ENCODE data around the gene SPIRE2. TPM values are rescaled to one million over a fixed set of nuclear protein-coding genes. Genes with fewer than 3 reads are reported as not detected.
"Not testable (repeated sequence)": the region's sequence is repeated elsewhere in the genome, so short reads cannot be mapped to it uniquely, and the experiment has no call there.

Gene SPIRE2
- total RNA-seq: under 1 TPM; 0.21 to 0.49 (median 0.23) TPM

- Mint-ChIP-seq H3K4me1 (ENCODE audit: low read depth) (peaks cover 6% of the 10 kb centered on the region), H3K27me3 (ENCODE audit: low read depth) (peaks cover 33% of the 10 kb centered on the region), H3K36me3 (ENCODE audit: insufficient read depth) (no peaks in the 10 kb centered on the region)
Measured at GRCh38 chr16:89828199-89828869, at the start of gene SPIRE2. TSS of gene SPIRE2 (plus strand) at chr16:89828475. CDS start at chr16:89828551, 76 bp downstream.

GRCh38 chr16:89779231-89779908 lies 48.9 kb upstream of the SPIRE2 start:
- H3K4me1 Mint-ChIP-seq (ENCODE audit: low read depth): peaks cover 7% of the 10 kb centered on the region
- no peaks in the 10 kb centered on the region for H3K27me3 Mint-ChIP-seq (ENCODE audit: low read depth)
- peaks cover 9% of the 10 kb centered on the region for H3K36me3 Mint-ChIP-seq (ENCODE audit: insufficient read depth)
- DNase-seq (no peak), ATAC-seq (no peak)
- no peak overlapping the region for H3K4me3 Mint-ChIP-seq
- no peaks in the 10 kb centered on the region for H3K9me3 Mint-ChIP-seq

More at GRCh38 chr16:89828199-89828869, at the start of gene SPIRE2:
- peak within 1 kb of the TSS; percentile 68 for H3K4me3 Mint-ChIP-seq
- DNase-seq (peak; percentile 52), ATAC-seq (peak; percentile 94 to 96)
- H3K9me3 Mint-ChIP-seq: no peaks in the 10 kb centered on the region

- H3K4me3 Mint-ChIP-seq: no peak overlapping the region
Measured at GRCh38 chr16:89779909-89780305, 48.4 kb upstream of the SPIRE2 start.

GRCh38 chr16:89782489-89782888 lies 45.8 kb upstream of the SPIRE2 start:
- ATAC-seq: no peak
- H3K4me1 Mint-ChIP-seq (ENCODE audit: low read depth): peaks cover 32% of the 10 kb centered on the region
- H3K27me3 Mint-ChIP-seq (ENCODE audit: low read depth): no peaks in the 10 kb centered on the region
- H3K4me3 Mint-ChIP-seq: no peak overlapping the region
- DNase-seq: no peak
- no peaks in the 10 kb centered on the region for H3K9me3 Mint-ChIP-seq
- H3K36me3 Mint-ChIP-seq (ENCODE audit: insufficient read depth): peaks cover 11% of the 10 kb centered on the region

More at GRCh38 chr16:89779909-89780305, 48.4 kb upstream of the SPIRE2 start:
- no peaks in the 10 kb centered on the region for H3K9me3 Mint-ChIP-seq
- peaks cover 11% of the 10 kb centered on the region for H3K36me3 Mint-ChIP-seq (ENCODE audit: insufficient read depth)
- no peaks in the 10 kb centered on the region for H3K27me3 Mint-ChIP-seq (ENCODE audit: low read depth)
- ATAC-seq (no peak), DNase-seq (no peak)
- H3K4me1 Mint-ChIP-seq (ENCODE audit: low read depth): peaks cover 12% of the 10 kb centered on the region

- not testable (repeated sequence) for H3K4me3 Mint-ChIP-seq
Measured at GRCh38 chr16:89783952-89784351, 44.3 kb upstream of the SPIRE2 start.

GRCh38 chr16:89784406-89784805 lies 43.9 kb upstream of the SPIRE2 start:
- Mint-ChIP-seq H3K9me3 (no peaks in the 10 kb centered on the region), H3K27me3 (ENCODE audit: low read depth) (no peaks in the 10 kb centered on the region), H3K36me3 (ENCODE audit: insufficient read depth) (peaks cover 11% of the 10 kb centered on the region), H3K4me3 (no peak overlapping the region), H3K4me1 (ENCODE audit: low read depth) (peaks cover 32% of the 10 kb centered on the region)
- peak; percentile 27 to 58 for ATAC-seq
- no peak for DNase-seq

More at GRCh38 chr16:89783952-89784351, 44.3 kb upstream of the SPIRE2 start:
- ATAC-seq; H3K27me3 Mint-ChIP-seq (ENCODE audit: low read depth); H3K9me3 Mint-ChIP-seq; DNase-seq: not testable (repeated sequence)
- Mint-ChIP-seq H3K36me3 (ENCODE audit: insufficient read depth) (peaks cover 11% of the 10 kb centered on the region), H3K4me1 (ENCODE audit: low read depth) (peaks cover 32% of the 10 kb centered on the region)

- Mint-ChIP-seq H3K27me3 (ENCODE audit: low read depth) (no peaks in the 10 kb centered on the region), H3K9me3 (no peaks in the 10 kb centered on the region), H3K36me3 (ENCODE audit: insufficient read depth) (peaks cover 14% of the 10 kb centered on the region), H3K4me3 (no peak overlapping the region), H3K4me1 (ENCODE audit: low read depth) (peaks cover 32% of the 10 kb centered on the region)
- no peak for DNase-seq
- ATAC-seq: peak; percentile 30 to 43
Measured at GRCh38 chr16:89785523-89786155, 42.6 kb upstream of the SPIRE2 start.

GRCh38 chr16:89786474-89787364 lies 41.6 kb upstream of the SPIRE2 start:
- H3K4me1 Mint-ChIP-seq (ENCODE audit: low read depth): peaks cover 32% of the 10 kb centered on the region
- no peak for ATAC-seq

GRCh38 chr16:89787365-89787805 lies 40.9 kb upstream of the SPIRE2 start:
- peaks cover 19% of the 10 kb centered on the region for H3K36me3 Mint-ChIP-seq (ENCODE audit: insufficient read depth)

More at GRCh38 chr16:89786474-89787364, 41.6 kb upstream of the SPIRE2 start:
- H3K4me3 Mint-ChIP-seq: no peak overlapping the region
- no peaks in the 10 kb centered on the region for H3K9me3 Mint-ChIP-seq
- no peaks in the 10 kb centered on the region for H3K27me3 Mint-ChIP-seq (ENCODE audit: low read depth)
- DNase-seq: no peak
- H3K36me3 Mint-ChIP-seq (ENCODE audit: insufficient read depth): peaks cover 14% of the 10 kb centered on the region

GRCh38 chr16:89791278-89791995 lies 36.8 kb upstream of the SPIRE2 start:
- Mint-ChIP-seq H3K9me3 (no peaks in the 10 kb centered on the region), H3K4me3 (no peak overlapping the region), H3K4me1 (ENCODE audit: low read depth) (peaks cover 13% of the 10 kb centered on the region), H3K27me3 (ENCODE audit: low read depth) (no peaks in the 10 kb centered on the region), H3K36me3 (ENCODE audit: insufficient read depth) (peaks cover 10% of the 10 kb centered on the region)
- DNase-seq: no peak
- no peak for ATAC-seq

More at GRCh38 chr16:89787365-89787805, 40.9 kb upstream of the SPIRE2 start:
- no peaks in the 10 kb centered on the region for H3K27me3 Mint-ChIP-seq (ENCODE audit: low read depth)
- ATAC-seq: no peak
- H3K4me1 Mint-ChIP-seq (ENCODE audit: low read depth): peaks cover 33% of the 10 kb centered on the region
- no peaks in the 10 kb centered on the region for H3K9me3 Mint-ChIP-seq
- no peak overlapping the region for H3K4me3 Mint-ChIP-seq
- DNase-seq: no peak

- H3K27me3 Mint-ChIP-seq (ENCODE audit: low read depth); H3K4me1 Mint-ChIP-seq (ENCODE audit: low read depth); H3K4me3 Mint-ChIP-seq; ATAC-seq; H3K36me3 Mint-ChIP-seq (ENCODE audit: insufficient read depth); H3K9me3 Mint-ChIP-seq: not testable (repeated sequence)
- peak; percentile 60 for DNase-seq
Measured at GRCh38 chr16:89793092-89793491, 35.2 kb upstream of the SPIRE2 start.

- H3K27me3 Mint-ChIP-seq (ENCODE audit: low read depth): no peaks in the 10 kb centered on the region
- no peak for DNase-seq
- H3K9me3 Mint-ChIP-seq: no peaks in the 10 kb centered on the region
- H3K4me3 Mint-ChIP-seq: no peak overlapping the region
- peaks cover 13% of the 10 kb centered on the region for H3K36me3 Mint-ChIP-seq (ENCODE audit: insufficient read depth)
- peaks cover 8% of the 10 kb centered on the region for H3K4me1 Mint-ChIP-seq (ENCODE audit: low read depth)
- ATAC-seq: no peak
Measured at GRCh38 chr16:89793955-89794354, 34.3 kb upstream of the SPIRE2 start.

- DNase-seq (no peak), ATAC-seq (no peak)
- H3K36me3 Mint-ChIP-seq (ENCODE audit: insufficient read depth): peaks cover 17% of the 10 kb centered on the region
- no peak overlapping the region for H3K4me3 Mint-ChIP-seq
- H3K9me3 Mint-ChIP-seq: no peaks in the 10 kb centered on the region
- H3K27me3 Mint-ChIP-seq (ENCODE audit: low read depth): no peaks in the 10 kb centered on the region
- H3K4me1 Mint-ChIP-seq (ENCODE audit: low read depth): peaks cover 8% of the 10 kb centered on the region
Measured at GRCh38 chr16:89795676-89796075, 32.6 kb upstream of the SPIRE2 start.

Data from activated T-cell treated with anti-CD3 and anti-CD28 coated beads, Interleukin-2, amount 50 U/mL, for 4 hours (primary cell).